Measurements from ENCODE around the gene SLCO4A1.

GRCh38 chr20:62688083-62688482, 45.8 kb downstream of the SLCO4A1 start:
- TF ChIP-seq, protein P1, sequence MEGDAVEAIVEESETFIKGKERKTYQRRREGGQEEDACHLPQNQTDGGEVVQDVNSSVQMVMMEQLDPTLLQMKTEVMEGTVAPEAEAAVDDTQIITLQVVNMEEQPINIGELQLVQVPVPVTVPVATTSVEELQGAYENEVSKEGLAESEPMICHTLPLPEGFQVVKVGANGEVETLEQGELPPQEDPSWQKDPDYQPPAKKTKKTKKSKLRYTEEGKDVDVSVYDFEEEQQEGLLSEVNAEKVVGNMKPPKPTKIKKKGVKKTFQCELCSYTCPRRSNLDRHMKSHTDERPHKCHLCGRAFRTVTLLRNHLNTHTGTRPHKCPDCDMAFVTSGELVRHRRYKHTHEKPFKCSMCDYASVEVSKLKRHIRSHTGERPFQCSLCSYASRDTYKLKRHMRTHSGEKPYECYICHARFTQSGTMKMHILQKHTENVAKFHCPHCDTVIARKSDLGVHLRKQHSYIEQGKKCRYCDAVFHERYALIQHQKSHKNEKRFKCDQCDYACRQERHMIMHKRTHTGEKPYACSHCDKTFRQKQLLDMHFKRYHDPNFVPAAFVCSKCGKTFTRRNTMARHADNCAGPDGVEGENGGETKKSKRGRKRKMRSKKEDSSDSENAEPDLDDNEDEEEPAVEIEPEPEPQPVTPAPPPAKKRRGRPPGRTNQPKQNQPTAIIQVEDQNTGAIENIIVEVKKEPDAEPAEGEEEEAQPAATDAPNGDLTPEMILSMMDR (IDR thresholded peaks at IDR 0.05): no peak
- TF ChIP-seq POLR2A (IDR thresholded peaks at IDR 0.05): no peak

All from uterus (tissue), 2 donors.